Spleen (tissue), 7 donors: ENCODE data around the gene PGP.
A peak's percentile ranks its signal among the peaks of the same experiment; 100 is the strongest.

Experiments
- CTCF ChIP-seq, 11 experiments: fragments of 200-600 bp in 7 of 11; fragments of 450-650 bp in 4 of 11; sonication (generic) in 4 of 11; IDR thresholded peaks in 8 of 11; conservative IDR thresholded peaks in 3 of 11; 1 replicate in 7 of 11; 2 replicates in 4 of 11; pipeline versions ENCODE4 v1.4.0 to v1.8.0; 2016 to 2021; ENCODE audit warnings: antibody characterized with exemption in 11 of 11, inconsistent platforms in 4 of 11, mild to moderate bottlenecking in 1 of 11
- POLR2A ChIP-seq, 3 donors: fragments of 450-650 bp; IDR thresholded peaks; one replicate each; pipeline ENCODE4 v1.5.1; 2017; ENCODE audit warnings: antibody characterized with exemption in 3 of 3, mild to moderate bottlenecking in 1 of 3
- POLR2AphosphoS5 ChIP-seq, 3 donors: sonication (generic); formaldehyde crosslinking; IDR thresholded peaks; one replicate each; pipeline ENCODE4 v1.5.1; 2017; ENCODE audit warnings: antibody characterized with exemption in 3 of 3
- donor health status: DM: no; HTN: no; CAD: no; lungs with moderate emphysema.
- donor health status: DM: no; HTN: no; CAD: no.
- donor health status: DM: no; HTN: no; CAD: no.

- no peak for TF ChIP-seq CTCF (IDR thresholded peaks at IDR 0.05 in 8 of 11, conservative IDR thresholded peaks at IDR 0.05 in 3 of 11)
- TF ChIP-seq POLR2A (IDR thresholded peaks at IDR 0.05) = no peak
- peak in 1 of 3 donors; percentile 26 for TF ChIP-seq POLR2AphosphoS5 (IDR thresholded peaks at IDR 0.05)
These were observed 572 bp downstream of the PGP start for GRCh38 chr16:2213817-2214718.
